Keratinocyte (primary cell): ENCODE measurements around the gene TOMM40. TPM values are rescaled to one million over a fixed set of nuclear protein-coding genes. Genes with fewer than 3 reads are reported as not detected.
"Not testable (repeated sequence)": the region's sequence is repeated elsewhere in the genome, so short reads cannot be mapped to it uniquely, and the experiment has no call there.

Experiments
- DNase-seq: peaks from one replicate; pipeline ENCODE4 v3.0.0-alpha.2; 2011; ENCODE audit warnings: low read depth, missing footprints, low spot score
- FAIRE-seq: peaks from 2 replicates; lab custom pipeline; 2011; peaks lifted over from hg19 to GRCh38; lab: Jason Lieb, UNC
- H2AFZ ChIP-seq: 2 replicates; pipeline ENCODE4 v1.6.0; 2012; ENCODE audit warnings: low read length, control low read depth, inconsistent platforms; ENCODE audit not compliant: control insufficient read depth
- H3K27ac ChIP-seq: 2 replicates; pipeline ENCODE4 v1.5.1; 2011; ENCODE audit warnings: low read length; ENCODE audit not compliant: control insufficient read depth, insufficient read depth
- H3K27me3 ChIP-seq: 3 replicates; pipeline ENCODE4 v1.6.0; 2011; ENCODE audit warnings: low read length; ENCODE audit not compliant: control insufficient read depth, insufficient read depth; ENCODE audit errors: extremely low read depth
- H3K36me3 ChIP-seq, 2 experiments: 2 replicates in 1 of 2; 3 replicates in 1 of 2; pipeline ENCODE4 v1.5.1; 2011; ENCODE audit warnings: low read length in 2 of 2, mild to moderate bottlenecking in 1 of 2; ENCODE audit not compliant: control insufficient read depth in 2 of 2, insufficient read depth in 2 of 2; ENCODE audit errors: extremely low read depth in 1 of 2
- H3K4me1 ChIP-seq: 3 replicates; pipeline ENCODE4 v1.5.1; 2011; ENCODE audit warnings: low read length; ENCODE audit not compliant: control insufficient read depth, insufficient read depth; ENCODE audit errors: extremely low read depth
- H3K4me2 ChIP-seq: 3 replicates; pipeline ENCODE4 v1.6.0; 2011; ENCODE audit warnings: low read depth, low read length; ENCODE audit not compliant: control insufficient read depth, insufficient read depth; ENCODE audit errors: extremely low read depth
- H3K4me3 ChIP-seq, 3 experiments: fragments of 200-600 bp in 1 of 3; sonication (generic) in 1 of 3; 2 replicates in 2 of 3; 3 replicates in 1 of 3; pipeline ENCODE4 v1.5.1; 2011 to 2016; ENCODE audit warnings: low read length in 3 of 3, mild to moderate bottlenecking in 3 of 3, control low read depth in 2 of 3, inconsistent platforms in 1 of 3, low read depth in 1 of 3, mixed read lengths in 1 of 3, mixed run types in 1 of 3, moderate library complexity in 1 of 3; ENCODE audit not compliant: control insufficient read depth in 2 of 3, insufficient read depth in 2 of 3; ENCODE audit errors: extremely low read depth in 1 of 3
- H3K79me2 ChIP-seq: 2 replicates; pipeline ENCODE4 v1.6.0; 2012; ENCODE audit warnings: low read length; ENCODE audit not compliant: control insufficient read depth, insufficient read depth
- H3K9ac ChIP-seq: 3 replicates; pipeline ENCODE4 v1.6.0; 2011; ENCODE audit warnings: low read length; ENCODE audit not compliant: control insufficient read depth, insufficient read depth; ENCODE audit errors: extremely low read depth
- H3K9me1 ChIP-seq: 3 replicates; pipeline ENCODE4 v1.6.0; 2011; ENCODE audit warnings: low read length; ENCODE audit not compliant: control insufficient read depth, insufficient read depth; ENCODE audit errors: extremely low read depth
- H3K9me3 ChIP-seq: 2 replicates; pipeline ENCODE4 v1.5.1; 2012; ENCODE audit warnings: low read depth, low read length; ENCODE audit not compliant: control insufficient read depth
- H4K20me1 ChIP-seq: 3 replicates; pipeline ENCODE4 v1.6.0; 2011; ENCODE audit warnings: low read length; ENCODE audit not compliant: control insufficient read depth, insufficient read depth; ENCODE audit errors: extremely low read depth
- EZH2 ChIP-seq: IDR thresholded peaks from one replicate; pipeline ENCODE4 v1.6.1; 2012; ENCODE audit warnings: inconsistent platforms, mild to moderate bottlenecking, low read length, moderate library complexity
- dilution Hi-C: fragments of 300-500 bp; cut with MboI; formaldehyde crosslinking; loops from one replicate; pipeline ENCODE4 v1.7.0; 2020; ENCODE audit warnings: low sequenced_read_pairs; ENCODE audit not compliant: extremely low pct_ligation_motif_present
- polyA plus RNA-seq, 5 experiments: library from polyadenylated mRNA; depleted of rRNA in 3 of 5; stranded (reverse) in 3 of 5; stranded (forward) in 1 of 5; unstranded in 1 of 5; fragments of >200 nt; gene quantifications; 1 replicate in 1 of 5; 2 replicates in 3 of 5; 3 replicates in 1 of 5; pipeline versions ENCODE4 v1.2.1 to v1.2.3, GENCODE V29; 2011 to 2012; ENCODE audit warnings: missing spikeins in 2 of 5, low read depth in 1 of 5, low replicate concordance in 1 of 5
- TF ChIP-seq, protein P1 (sequence below), 3 experiments: IDR thresholded peaks in 1 of 3; conservative IDR thresholded peaks in 1 of 3; optimal IDR thresholded peaks in 1 of 3; 2 replicates in 2 of 3; 3 replicates in 1 of 3; pipeline versions ENCODE3 to v1.5.1; 2011; ENCODE audit warnings: low read length in 3 of 3, mild to moderate bottlenecking in 3 of 3, moderate library complexity in 2 of 3, control low read depth in 1 of 3, inconsistent platforms in 1 of 3; ENCODE audit not compliant: insufficient read depth in 2 of 3; ENCODE audit errors: extremely low read depth in 1 of 3

Gene TOMM40
- polyA plus RNA-seq, 1 donor (not counting 4 experiments of a cell fraction or from before 2014, with no cell fraction given) = 46.9 TPM

DNA sequence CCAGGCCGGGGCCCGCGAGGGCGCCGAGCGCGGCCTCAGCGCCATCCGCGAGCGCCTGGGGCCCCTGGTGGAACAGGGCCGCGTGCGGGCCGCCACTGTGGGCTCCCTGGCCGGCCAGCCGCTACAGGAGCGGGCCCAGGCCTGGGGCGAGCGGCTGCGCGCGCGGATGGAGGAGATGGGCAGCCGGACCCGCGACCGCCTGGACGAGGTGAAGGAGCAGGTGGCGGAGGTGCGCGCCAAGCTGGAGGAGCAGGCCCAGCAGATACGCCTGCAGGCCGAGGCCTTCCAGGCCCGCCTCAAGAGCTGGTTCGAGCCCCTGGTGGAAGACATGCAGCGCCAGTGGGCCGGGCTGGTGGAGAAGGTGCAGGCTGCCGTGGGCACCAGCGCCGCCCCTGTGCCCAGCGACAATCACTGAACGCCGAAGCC is 17.8 kb downstream of the TOMM40 start:
- FAIRE-seq (no peak), DNase-seq (no peak)
- Histone ChIP-seq H3K27ac (no peak overlapping the region), H3K36me3 (peaks cover under 1 to 2% of the 10 kb centered on the region in 2 experiments), H3K27me3 (peaks cover 9% of the 10 kb centered on the region), H3K4me2 (no peak overlapping the region), H3K9ac (no peak overlapping the region), H3K9me3 (no peaks in the 10 kb centered on the region), H3K79me2 (no peaks in the 10 kb centered on the region), H3K4me1 (peaks cover 11% of the 10 kb centered on the region), H4K20me1 (peaks cover under 1% of the 10 kb centered on the region), H3K9me1 (no peaks in the 10 kb centered on the region), H2AFZ (no peak overlapping the region), H3K4me3 (no peak overlapping the region)
- no peak for TF ChIP-seq EZH2
- TF ChIP-seq, protein P1, sequence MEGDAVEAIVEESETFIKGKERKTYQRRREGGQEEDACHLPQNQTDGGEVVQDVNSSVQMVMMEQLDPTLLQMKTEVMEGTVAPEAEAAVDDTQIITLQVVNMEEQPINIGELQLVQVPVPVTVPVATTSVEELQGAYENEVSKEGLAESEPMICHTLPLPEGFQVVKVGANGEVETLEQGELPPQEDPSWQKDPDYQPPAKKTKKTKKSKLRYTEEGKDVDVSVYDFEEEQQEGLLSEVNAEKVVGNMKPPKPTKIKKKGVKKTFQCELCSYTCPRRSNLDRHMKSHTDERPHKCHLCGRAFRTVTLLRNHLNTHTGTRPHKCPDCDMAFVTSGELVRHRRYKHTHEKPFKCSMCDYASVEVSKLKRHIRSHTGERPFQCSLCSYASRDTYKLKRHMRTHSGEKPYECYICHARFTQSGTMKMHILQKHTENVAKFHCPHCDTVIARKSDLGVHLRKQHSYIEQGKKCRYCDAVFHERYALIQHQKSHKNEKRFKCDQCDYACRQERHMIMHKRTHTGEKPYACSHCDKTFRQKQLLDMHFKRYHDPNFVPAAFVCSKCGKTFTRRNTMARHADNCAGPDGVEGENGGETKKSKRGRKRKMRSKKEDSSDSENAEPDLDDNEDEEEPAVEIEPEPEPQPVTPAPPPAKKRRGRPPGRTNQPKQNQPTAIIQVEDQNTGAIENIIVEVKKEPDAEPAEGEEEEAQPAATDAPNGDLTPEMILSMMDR (optimal IDR thresholded peaks at IDR 0.05 in 1 of 3, IDR thresholded peaks at IDR 0.05 in 1 of 3, conservative IDR thresholded peaks at IDR 0.05 in 1 of 3; ENCODE audit: extremely low read depth in 1 of 3, insufficient read depth in 2 of 3, low read length in 3 of 3) = no peak
- dilution Hi-C loops = no loop called here

DNA sequence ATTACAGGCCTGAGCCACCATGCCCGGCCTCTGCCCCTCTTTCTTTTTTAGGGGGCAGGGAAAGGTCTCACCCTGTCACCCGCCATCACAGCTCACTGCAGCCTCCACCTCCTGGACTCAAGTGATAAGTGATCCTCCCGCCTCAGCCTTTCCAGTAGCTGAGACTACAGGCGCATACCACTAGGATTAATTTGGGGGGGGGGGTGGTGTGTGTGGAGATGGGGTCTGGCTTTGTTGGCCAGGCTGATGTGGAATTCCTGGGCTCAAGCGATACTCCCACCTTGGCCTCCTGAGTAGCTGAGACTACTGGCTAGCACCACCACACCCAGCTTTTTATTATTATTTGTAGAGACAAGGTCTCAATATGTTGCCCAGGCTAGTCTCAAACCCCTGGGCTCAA is 18.7 kb downstream of the TOMM40 start:
- no peaks in the 10 kb centered on the region for H3K9me1 ChIP-seq
- no peaks in the 10 kb centered on the region for H4K20me1 ChIP-seq
- H3K4me2 ChIP-seq = no peak overlapping the region
- dilution Hi-C loops = no loop called here
- no peak overlapping the region for H3K9ac ChIP-seq
- no peak overlapping the region for H3K4me3 ChIP-seq
- no peaks in the 10 kb centered on the region for H3K36me3 ChIP-seq
- H3K27me3 ChIP-seq = peaks cover 9% of the 10 kb centered on the region
- no peak for FAIRE-seq
- no peak overlapping the region for H3K27ac ChIP-seq
- H3K79me2 ChIP-seq = no peaks in the 10 kb centered on the region
- H3K9me3 ChIP-seq = no peaks in the 10 kb centered on the region
- DNase-seq = no peak
- no peak for TF ChIP-seq EZH2
- TF ChIP-seq, protein P1 (optimal IDR thresholded peaks at IDR 0.05 in 1 of 3, IDR thresholded peaks at IDR 0.05 in 1 of 3, conservative IDR thresholded peaks at IDR 0.05 in 1 of 3; ENCODE audit: extremely low read depth in 1 of 3, insufficient read depth in 2 of 3, low read length in 3 of 3) = no peak
- no peak overlapping the region for H2AFZ ChIP-seq
- peaks cover 11% of the 10 kb centered on the region for H3K4me1 ChIP-seq

DNA sequence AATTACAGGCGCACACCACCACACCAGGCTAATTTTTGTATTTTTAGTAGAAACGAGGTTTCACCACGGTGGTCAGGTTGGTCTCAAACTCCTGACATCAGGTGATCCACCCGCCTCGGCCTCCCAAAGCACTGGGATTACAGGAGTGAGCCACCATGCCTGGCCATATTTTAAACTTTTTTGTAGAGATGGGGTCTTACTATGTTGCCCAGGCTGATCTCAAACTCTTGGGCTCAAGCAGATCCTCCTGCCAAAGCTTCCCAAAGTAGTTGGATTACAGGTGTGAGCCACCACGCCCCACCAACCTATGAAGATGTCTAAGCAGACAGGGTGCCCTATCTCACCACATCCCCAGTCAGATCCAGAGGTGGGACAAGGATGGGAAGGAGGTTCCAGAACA is 20.8 kb downstream of the TOMM40 start:
- H3K9ac ChIP-seq, H2AFZ ChIP-seq, H3K36me3 ChIP-seq, FAIRE-seq, H3K79me2 ChIP-seq, H3K9me3 ChIP-seq, dilution Hi-C loops, H3K27me3 ChIP-seq, H3K27ac ChIP-seq, H4K20me1 ChIP-seq, H3K4me2 ChIP-seq, DNase-seq, H3K4me1 ChIP-seq, H3K4me3 ChIP-seq, H3K9me1 ChIP-seq: not testable (repeated sequence)
